Activated T-helper 1 cell treated with anti-CD3 and anti-CD28 coated beads, Interleukin-2, amount 50 U/mL, for 16 hours (primary cell): Measurements from ENCODE around the gene RFTN1.

Source experiments
- DNase-seq, 2 donors: peaks; one replicate each; pipeline ENCODE4 v3.0.0-alpha.2; 2020; ENCODE audit warnings: low read depth in 1 of 2, low spot score in 1 of 2

Gene RFTN1

DNA sequence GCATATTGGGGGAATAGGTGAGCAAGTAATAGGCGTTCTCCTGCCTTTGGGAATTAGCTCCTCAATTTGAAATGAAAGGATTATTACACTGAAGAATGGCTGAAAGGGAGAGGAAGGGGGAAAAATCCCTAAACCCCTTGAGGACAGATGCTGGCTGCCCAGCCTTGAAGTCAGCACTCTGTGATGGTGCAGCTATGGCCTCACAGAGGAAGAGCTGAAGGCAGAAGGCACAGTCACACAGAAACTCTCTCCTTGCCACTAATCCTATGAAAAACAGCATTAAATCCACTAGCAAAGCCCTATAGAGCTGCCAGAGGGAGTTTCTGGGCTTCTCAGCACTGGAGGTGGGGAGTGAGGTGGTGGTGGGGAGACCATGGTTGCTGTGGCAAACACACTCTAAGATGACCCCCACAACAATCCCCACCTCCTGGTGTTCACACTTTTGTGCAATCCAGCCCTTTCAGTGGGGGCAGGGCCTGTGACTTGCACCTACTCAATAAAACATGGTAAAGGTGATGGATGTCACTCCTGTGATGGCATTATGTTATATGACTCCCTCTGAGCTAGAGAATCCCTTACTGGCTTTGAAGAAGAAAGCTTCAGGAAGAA, 101.2 kb downstream of the RFTN1 start:
- DNase-seq: no peak

DNA sequence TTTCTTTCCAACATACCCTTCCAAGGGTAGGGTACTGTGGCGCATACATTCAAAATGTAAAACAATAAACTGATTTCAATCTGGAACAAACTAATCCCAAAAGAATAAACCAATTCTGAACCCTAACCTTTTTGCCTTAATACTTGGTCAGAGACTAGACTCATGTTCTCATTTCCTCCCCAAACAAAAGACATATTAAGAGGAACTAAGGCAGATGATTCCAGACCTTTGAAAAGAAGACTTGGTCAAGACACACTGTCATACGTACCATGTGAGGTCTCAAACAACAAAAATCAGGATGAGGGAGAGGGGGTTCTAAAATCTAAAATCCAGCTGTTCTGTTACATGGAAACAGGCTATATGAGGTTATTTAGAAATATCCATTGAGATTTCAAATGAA, 102.1 kb downstream of the RFTN1 start:
- no peak for DNase-seq

DNA sequence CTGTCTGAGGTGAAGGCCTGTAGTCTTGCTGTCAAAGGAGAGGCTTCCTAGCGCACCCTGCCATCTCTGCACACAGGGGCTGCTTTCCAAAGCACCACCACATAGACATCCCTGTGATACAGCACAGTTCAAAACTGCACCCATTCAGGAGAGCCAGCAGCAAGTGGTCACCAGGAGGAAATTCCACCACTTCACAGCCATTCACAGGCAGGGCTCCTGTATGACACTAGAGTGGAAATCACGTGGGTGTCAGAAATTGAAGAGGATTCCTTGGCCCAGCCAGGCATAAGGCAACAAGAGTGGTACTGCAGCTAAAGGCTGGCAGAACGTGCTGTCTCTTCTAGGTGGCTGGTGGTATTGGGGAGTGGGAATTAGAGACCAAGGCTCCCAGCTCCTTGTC, 102.8 kb downstream of the RFTN1 start:
- no peak for DNase-seq

DNA sequence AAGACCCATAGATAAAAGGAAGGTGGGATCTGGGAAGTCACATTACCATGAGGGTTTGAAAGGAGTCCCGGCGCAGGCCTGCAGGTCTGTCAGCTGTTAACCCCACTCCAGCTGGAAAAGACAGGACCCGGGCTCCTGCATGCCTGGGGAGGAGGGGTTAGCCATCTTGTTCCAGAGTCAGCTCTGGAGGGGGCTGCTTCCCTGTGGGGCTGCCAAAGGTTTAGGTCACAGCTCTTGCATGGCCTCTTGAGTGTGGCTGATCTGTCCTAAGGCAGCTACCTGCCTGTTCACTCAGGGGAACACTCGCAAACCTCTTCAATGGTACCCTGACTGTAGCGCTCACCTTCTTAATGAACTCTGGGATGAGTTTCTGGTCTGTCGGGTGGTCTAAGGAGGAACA, 104.5 kb downstream of the RFTN1 start:
- DNase-seq: no peak

DNA sequence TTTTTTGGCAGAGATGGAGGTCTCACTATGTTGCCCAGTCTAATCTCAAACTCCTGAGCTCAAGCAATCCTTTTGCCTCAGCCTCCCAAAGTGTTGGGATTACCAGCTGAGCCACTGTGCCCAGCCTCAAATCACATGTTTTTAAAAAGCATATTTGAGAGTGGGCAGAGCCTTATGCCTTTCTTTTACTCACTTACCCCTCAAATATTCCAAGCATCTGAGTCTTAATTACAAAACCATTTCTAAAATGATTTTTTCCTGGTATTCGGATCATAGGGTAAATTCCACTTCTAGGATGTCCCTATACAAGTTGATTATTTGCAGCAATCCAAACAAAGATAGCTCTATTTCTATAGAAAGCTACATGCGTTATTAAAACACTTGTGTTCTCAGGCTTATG, 106.1 kb downstream of the RFTN1 start:
- DNase-seq: no peak

DNA sequence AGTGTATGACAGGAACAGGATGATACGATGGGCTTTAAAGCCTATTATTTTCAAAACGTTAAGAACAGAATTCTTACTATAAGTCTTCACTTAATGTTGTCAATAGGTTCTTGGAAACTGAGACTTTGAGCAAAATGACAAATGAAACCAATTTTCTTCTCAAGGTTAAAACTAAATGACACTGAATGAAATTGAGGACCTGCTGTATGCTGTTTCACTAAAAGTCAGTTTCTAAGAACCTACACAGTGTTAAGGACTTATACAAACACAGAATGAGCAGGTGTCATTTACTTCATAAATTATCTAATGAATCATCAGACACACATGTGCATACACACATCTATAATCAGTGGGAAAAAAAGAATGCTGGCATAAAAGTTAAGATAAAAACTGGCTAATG, 106.9 kb downstream of the RFTN1 start:
- no peak for DNase-seq

DNA sequence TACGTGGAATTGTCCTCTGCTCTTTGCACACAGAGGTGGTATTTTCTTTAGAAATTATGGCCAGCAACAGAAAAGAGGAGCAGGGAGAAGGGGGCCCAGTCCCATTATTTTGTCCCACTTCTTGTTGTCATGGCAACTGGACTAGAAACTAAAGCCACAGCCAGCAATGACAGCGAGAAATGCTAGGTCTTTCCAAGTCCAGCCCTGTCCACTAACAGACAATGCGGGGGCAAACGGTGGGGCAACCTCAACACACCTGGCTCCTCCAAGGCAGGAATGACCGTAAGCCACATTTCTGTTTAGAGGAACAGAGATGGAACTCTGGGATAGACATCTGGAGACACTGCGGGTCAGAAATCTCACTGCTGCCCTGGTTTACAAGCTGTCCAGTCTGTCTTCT, 107.3 kb downstream of the RFTN1 start:
- DNase-seq: no peak

DNA sequence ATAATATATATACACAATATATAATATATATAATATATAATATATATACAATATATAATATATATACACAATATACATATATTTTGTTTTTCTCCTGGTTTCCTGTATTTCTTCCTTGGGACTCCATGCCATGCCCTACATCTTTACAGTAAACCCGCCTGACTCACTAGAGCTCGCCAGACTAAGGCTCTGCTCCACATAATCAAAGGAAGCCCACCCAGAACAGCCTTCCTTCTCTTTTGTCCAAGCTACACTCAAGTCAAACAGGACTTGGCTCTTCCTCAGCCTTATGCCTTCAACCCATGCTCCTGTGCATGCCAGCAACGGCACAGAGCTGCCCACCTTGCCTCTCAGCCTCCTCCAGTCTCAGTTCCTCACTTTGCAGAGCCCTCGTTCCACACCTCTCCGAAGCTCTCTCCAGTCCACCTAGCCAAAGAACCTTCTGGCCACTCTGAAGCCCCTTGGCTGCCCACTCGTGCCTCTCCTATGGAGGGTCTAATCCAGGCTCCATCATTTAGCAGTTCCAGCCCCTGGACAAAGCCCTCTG, 109.1 kb downstream of the RFTN1 start:
- DNase-seq: no peak

DNA sequence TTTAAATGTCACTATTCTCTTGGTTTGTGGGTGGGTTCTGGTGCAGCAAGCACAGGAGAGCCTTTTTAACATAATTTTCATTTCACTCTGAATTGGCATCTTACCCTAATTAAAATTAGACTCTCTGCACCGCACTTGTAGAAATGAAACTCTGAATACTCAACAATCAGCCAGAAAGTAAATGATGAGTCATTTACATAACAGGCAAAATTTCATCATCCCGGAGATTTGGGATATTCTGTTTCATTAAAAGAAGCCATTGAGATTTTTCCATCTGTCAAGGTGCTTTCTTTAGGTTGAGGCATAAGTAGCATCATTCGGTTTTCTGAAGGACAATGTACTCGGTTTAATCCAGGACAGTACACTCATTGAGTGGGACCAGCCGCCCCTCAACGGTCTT, 111.0 kb downstream of the RFTN1 start:
- no peak for DNase-seq

DNA sequence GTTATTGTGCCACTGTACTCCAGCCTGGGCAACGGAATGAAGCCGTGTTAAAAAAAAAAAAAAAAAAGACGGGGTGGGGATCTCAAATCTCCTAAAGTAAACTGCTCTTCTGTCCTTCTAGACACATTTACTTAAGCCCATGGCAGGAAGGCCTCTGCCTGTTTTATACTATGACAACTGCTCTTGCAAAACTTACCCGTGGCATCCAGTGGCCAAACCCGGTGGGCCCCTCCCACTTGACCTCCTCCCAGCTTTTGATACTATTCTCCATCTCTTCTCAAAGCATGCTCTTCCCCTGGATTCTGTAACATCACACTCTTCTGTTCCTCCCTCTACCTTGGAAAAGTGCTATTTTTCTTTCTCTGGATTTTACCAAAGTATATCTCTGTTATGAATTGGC, 112.2 kb downstream of the RFTN1 start:
- no peak for DNase-seq

DNA sequence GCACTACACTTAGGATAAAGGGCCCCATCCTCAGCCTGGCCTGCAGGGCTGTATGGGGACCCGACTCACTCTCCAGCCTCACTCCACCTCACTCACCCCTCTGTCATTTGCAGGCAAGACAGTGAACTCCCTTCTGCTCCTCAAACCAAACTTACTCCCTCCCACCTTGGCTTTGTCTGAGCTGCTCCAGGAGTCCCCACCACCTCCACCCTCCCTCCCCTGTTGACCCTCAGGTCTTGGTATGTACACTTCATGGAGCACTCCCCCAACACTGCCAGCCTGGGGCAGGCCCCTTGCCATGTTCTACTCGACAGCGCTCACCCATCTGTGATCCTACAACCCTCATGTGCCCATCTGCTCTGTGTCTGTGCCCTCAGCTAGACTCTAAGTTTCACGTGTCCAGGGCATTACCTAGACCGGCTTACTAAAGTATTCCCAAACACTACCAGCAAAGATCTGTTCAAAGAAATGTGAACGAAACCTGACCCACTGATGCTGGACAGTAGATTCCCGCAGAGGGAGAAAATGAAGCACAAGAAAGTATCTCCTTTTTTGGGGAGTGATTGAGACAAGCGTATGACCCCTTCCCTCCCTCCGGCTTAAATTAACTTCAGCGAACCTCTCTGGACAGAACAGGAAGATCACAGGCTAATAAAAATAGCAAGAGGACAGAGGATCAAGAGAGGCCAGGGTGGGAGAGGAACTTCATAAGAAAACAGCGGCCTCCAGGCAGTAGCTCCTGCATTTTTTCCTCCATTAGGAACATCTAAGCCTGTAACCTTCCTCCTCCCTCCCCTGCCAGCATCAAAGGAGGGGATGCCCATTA, 113.2 kb downstream of the RFTN1 start:
- DNase-seq: no peak

DNA sequence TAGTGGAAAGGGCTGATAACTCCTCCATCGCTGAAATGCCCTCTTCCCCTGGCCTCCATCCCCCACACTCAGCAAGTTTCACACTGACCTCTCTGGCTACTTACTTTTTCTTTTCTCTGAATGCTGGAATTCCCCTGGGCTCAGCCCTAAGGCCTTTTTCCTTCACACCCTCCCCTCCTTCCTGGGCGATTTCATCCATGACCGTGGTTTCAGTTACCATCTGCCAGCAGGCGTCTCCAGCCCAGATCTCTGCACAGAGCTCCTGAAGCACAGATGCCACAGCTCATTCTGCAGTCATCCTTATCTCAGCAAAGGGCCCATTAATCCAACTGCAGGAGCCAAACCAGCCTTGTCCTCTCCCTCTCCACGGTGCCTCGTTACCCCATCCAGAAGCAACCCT, 114.0 kb downstream of the RFTN1 start:
- DNase-seq: no peak

DNA sequence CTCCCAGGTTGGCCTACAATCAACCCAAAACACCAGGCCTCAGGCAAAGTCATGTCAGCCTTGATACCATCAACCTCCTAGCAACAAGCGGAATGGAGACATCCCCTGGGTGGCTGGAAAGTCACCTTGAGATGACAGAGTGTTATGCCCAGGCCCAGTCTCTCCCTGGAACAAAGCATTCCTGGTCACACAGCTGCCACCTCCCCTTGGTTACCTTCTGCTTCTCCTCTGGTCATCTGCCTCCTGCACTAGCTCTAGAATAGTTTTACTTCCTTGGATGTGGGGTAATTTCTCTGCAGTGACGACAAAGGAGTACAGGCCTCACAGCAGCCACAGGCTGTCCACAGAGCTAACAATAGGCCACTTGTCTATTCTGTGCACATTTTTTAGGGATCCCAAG, 114.9 kb downstream of the RFTN1 start:
- DNase-seq: no peak

DNA sequence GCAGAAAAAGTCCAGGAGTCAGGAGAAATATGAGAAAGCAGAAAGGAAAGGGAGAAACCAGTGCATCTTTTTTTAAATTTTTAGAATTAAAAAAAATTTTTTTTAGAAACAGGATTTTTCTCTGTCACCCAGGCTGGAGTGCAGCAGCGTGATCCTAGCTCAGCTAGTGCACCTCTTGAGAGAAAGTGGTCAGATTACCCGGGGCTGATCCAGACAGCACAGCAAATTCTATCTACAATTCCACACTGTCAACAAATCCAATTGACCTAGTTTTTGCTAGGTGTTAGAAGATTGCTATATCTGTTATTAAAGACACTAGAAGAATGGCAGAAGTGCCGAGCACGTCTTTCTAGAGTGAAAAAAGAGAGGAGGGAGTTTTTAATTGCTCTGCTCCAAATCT, 117.3 kb downstream of the RFTN1 start:
- DNase-seq: no peak

DNA sequence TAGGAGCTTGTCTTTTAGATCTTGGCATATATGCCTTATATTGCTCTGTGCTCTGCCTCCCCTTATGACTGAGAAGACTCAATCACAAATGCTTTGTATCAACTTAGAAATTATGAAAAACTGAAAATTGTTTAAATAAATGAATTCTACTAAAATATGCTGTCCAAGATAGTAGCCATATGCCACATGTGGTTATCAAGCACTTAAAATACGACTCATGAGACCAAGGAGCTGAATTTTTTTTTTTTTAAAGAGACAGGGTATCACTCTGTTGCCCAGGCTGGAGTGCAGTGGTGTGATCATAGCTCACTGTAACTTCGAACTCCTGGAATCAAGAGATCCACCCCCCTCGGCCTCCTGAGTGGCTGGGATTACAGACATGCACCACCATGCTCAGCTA, 118.3 kb downstream of the RFTN1 start:
- DNase-seq: no peak

DNA sequence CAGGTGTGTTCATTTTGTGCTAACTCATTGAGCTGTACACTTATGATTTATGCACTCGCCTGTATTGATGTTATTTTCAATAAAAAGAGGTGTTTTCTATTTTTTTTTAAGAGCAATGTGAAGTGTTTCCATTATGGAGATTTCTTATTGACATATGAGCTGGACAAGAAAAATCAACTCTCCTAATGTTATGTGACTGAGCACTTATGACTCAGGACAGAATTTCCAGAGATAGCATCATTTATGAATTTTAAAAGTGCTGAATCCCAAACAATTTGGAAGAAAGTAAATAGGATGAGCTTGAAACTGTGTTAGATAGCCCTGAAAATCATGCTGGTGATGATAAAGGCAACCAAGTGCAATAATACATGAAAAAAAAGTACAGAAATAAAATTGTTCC, 118.9 kb downstream of the RFTN1 start:
- no peak for DNase-seq

DNA sequence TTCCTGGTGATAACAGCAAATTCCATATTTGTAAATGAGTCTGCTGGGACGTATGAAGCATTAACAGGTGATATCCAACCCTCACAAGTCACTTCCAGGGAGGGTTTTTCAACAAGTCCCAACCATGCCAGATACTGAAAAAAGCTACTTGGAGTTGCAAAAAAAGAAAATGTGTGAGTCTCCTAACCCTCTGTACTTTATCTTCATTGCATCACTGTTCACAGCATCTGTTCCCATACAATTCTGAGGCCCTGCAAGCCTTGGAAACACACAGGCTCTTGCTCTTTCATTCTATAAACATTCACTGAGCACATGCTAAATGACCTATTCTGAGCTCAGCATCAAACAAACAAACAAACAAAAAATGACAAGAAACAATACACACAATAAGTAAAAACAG, 120.8 kb downstream of the RFTN1 start:
- no peak for DNase-seq

DNA sequence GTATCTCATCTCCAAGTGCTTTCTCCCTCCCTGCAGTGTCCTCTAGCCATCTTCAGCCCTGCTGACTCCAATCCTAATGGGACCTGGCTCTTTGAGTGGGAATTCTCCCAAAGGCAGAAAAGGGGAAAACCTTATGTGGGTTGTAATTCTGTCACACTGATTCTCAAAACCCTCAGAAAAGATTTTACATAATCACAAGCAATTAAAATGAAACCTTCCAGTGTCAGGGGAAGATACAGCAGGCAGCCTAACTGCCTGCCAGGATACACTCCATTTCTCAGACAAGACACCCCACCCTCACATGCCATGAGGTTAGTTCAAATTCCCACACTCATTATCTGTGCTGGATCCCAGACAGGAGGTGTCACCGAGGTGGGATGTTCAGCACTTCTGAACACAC, 121.4 kb downstream of the RFTN1 start:
- DNase-seq: no peak

DNA sequence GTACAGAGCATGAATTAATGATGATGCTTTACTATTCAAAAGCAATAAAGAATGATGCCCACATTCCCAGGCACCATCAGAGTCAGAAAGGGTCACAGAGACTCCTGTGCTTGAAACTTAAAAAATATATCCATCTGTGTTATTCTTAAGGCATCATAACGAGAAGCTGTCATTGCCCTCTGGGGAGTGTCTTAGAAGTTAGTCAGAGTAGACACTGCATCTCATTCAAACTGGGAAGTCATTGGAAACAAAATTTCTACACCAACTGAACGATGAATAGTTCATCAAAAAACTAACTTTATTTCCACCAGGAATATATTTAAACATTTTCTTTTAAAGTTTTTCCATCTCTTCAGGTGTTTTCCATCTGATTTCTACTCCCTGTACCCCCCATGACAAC, 122.9 kb downstream of the RFTN1 start:
- no peak for DNase-seq

DNA sequence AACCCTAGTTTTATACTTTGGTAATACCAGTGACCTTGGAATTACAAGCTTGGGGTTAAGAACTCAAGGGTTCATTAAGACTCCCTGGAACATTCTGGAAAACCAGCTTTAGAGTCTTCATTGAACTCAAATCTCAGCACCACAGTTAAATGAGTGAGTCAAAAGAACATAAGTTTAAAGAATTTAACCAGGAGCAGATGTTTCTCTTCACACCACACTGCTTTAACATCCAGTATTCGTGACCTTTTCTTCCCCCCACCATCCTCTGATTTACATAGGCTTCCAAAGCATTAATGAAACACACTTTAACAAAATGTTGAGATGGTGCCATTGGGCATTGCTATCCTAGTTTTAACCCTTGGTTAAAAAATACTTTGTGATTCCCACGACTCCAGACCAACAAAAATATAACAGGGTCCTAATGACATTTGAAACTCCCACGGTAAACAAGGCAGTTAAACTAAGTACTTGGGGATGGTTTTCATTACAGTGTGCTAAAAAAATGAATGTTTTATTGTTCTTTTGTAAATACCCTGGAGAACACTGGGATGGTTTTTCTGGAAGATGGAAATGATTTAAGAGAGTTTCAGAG, 124.6 kb downstream of the RFTN1 start:
- DNase-seq: no peak

DNA sequence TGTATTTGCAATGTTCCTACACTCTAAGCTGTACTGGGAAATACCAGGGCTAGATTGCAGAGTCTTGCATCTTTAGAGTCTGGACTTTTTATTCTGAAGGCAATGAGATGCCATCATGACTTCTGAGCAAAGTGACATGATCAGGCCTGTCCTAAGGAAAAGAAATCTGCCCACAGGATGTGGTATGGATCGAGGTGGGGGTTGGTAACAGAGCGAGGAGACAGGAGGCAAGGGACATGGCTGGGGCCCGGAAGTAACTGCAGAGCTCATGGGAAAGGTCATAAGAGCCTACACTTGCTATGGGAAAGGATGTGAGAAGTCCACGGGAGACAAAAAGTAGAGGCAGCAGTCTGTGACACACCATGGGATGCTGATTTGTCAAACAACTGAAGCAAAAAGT, 126.9 kb downstream of the RFTN1 start:
- no peak for DNase-seq

DNA sequence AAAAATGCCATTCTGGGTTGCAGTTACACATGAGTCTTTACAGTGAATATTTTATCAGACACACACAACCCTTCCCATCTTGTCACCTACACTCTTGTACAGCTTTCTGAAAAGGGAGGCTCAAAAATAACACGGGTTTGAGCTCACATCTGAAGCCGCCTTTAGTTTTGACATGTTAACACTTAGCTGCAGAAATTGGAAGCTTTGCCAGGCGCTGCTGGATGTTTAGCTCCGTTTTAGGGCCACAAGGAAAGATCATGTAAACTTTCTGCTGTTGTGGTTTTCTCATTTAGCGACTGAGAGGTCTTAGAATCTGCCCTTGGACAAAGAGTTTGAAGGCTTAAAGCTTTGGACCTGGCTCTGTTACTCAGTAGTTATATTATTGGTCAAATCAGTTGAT, 128.3 kb downstream of the RFTN1 start:
- DNase-seq: no peak
